Activated naive CD4-positive, alpha-beta T cell treated with anti-CD3 and anti-CD28 coated beads, Interleukin-2, amount 50 U/mL, for 24 hours (primary cell): ENCODE data around the gene NPAT.

Experiments used
- H3K27ac Mint-ChIP-seq: one replicate; pipeline ENCODE4 v1.8.0; 2021; ENCODE audit warnings: mild to moderate bottlenecking, mixed read lengths
- H3K27me3 Mint-ChIP-seq: one replicate; pipeline ENCODE4 v1.8.0; 2021; ENCODE audit warnings: mixed read lengths
- H3K36me3 Mint-ChIP-seq: one replicate; pipeline ENCODE4 v1.8.0; 2021; ENCODE audit warnings: mixed read lengths
- H3K4me1 Mint-ChIP-seq: one replicate; pipeline ENCODE4 v1.8.0; 2021; ENCODE audit warnings: mixed read lengths
- H3K4me3 Mint-ChIP-seq: one replicate; pipeline ENCODE4 v1.8.0; 2021; ENCODE audit warnings: mild to moderate bottlenecking, mixed read lengths
- H3K9me3 Mint-ChIP-seq: one replicate; pipeline ENCODE4 v1.8.0; 2021; ENCODE audit warnings: mixed read lengths

NPAT gene

GRCh38 chr11:108224366-108224765 is 1.9 kb upstream of the NPAT start:
- no peak overlapping the region for H3K4me3 Mint-ChIP-seq
- H3K36me3 Mint-ChIP-seq: peaks cover 9% of the 10 kb centered on the region
- H3K9me3 Mint-ChIP-seq: no peaks in the 10 kb centered on the region
- no peak overlapping the region for H3K27ac Mint-ChIP-seq
- H3K4me1 Mint-ChIP-seq: peaks cover 43% of the 10 kb centered on the region
- H3K27me3 Mint-ChIP-seq: no peaks in the 10 kb centered on the region

- Mint-ChIP-seq H3K4me1 (peaks cover 44% of the 10 kb centered on the region), H3K9me3 (no peaks in the 10 kb centered on the region), H3K27me3 (no peaks in the 10 kb centered on the region), H3K4me3 (no peak overlapping the region), H3K27ac (no peak overlapping the region), H3K36me3 (peaks cover 8% of the 10 kb centered on the region)
Measured at GRCh38 chr11:108223348-108224149, 1.1 kb upstream of the NPAT start.

GRCh38 chr11:108221911-108222573 is 396 bp downstream of the NPAT start:
- Mint-ChIP-seq H3K4me1 (peaks cover 46% of the 10 kb centered on the region), H3K9me3 (no peaks in the 10 kb centered on the region), H3K4me3 (no peak overlapping the region), H3K27me3 (no peaks in the 10 kb centered on the region), H3K36me3 (peaks cover 7% of the 10 kb centered on the region), H3K27ac (no peak overlapping the region)

GRCh38 chr11:108221371-108221770 is 1.1 kb downstream of the NPAT start:
- no peaks in the 10 kb centered on the region for H3K27me3 Mint-ChIP-seq

GRCh38 chr11:108220721-108221336 is 1.6 kb downstream of the NPAT start:
- Mint-ChIP-seq H3K27me3 (no peaks in the 10 kb centered on the region), H3K36me3 (peaks cover 7% of the 10 kb centered on the region), H3K4me1 (peaks cover 49% of the 10 kb centered on the region), H3K27ac (no peak overlapping the region), H3K9me3 (no peaks in the 10 kb centered on the region), H3K4me3 (no peak overlapping the region)

More at GRCh38 chr11:108221371-108221770, 1.1 kb downstream of the NPAT start:
- H3K4me3 Mint-ChIP-seq: no peak overlapping the region
- no peaks in the 10 kb centered on the region for H3K9me3 Mint-ChIP-seq
- peaks cover 47% of the 10 kb centered on the region for H3K4me1 Mint-ChIP-seq
- peaks cover 7% of the 10 kb centered on the region for H3K36me3 Mint-ChIP-seq
- no peak overlapping the region for H3K27ac Mint-ChIP-seq

- Mint-ChIP-seq H3K36me3 (peaks cover 8% of the 10 kb centered on the region), H3K27me3 (no peaks in the 10 kb centered on the region), H3K4me3 (no peak overlapping the region), H3K9me3 (no peaks in the 10 kb centered on the region), H3K27ac (no peak overlapping the region), H3K4me1 (peaks cover 65% of the 10 kb centered on the region)
Measured at GRCh38 chr11:108218912-108219783, 3.3 kb downstream of the NPAT start.

- Mint-ChIP-seq H3K27me3 (no peaks in the 10 kb centered on the region), H3K4me3 (peak overlapping the region; percentile 69), H3K36me3 (peaks cover 9% of the 10 kb centered on the region)
Measured at GRCh38 chr11:108218455-108218854, 4.0 kb downstream of the NPAT start.

GRCh38 chr11:108216988-108217387 is 5.5 kb downstream of the NPAT start:
- peaks cover 82% of the 10 kb centered on the region for H3K4me1 Mint-ChIP-seq
- no peaks in the 10 kb centered on the region for H3K9me3 Mint-ChIP-seq
- H3K4me3 Mint-ChIP-seq: peak overlapping the region; percentile 59
- no peaks in the 10 kb centered on the region for H3K27me3 Mint-ChIP-seq
- H3K27ac Mint-ChIP-seq: peak overlapping the region; percentile 90
- H3K36me3 Mint-ChIP-seq: peaks cover 12% of the 10 kb centered on the region

More at GRCh38 chr11:108218455-108218854, 4.0 kb downstream of the NPAT start:
- Mint-ChIP-seq H3K4me1 (peaks cover 72% of the 10 kb centered on the region), H3K27ac (peak overlapping the region; percentile 89), H3K9me3 (no peaks in the 10 kb centered on the region)

- Mint-ChIP-seq H3K27me3 (no peaks in the 10 kb centered on the region), H3K9me3 (peaks cover 6% of the 10 kb centered on the region), H3K4me3 (peak overlapping the region; percentile 26), H3K36me3 (peaks cover 22% of the 10 kb centered on the region), H3K27ac (peak overlapping the region; percentile 66), H3K4me1 (peaks cover 87% of the 10 kb centered on the region)
Measured at GRCh38 chr11:108213784-108214183, 8.7 kb downstream of the NPAT start.

- peaks cover 6% of the 10 kb centered on the region for H3K9me3 Mint-ChIP-seq
- no peak overlapping the region for H3K4me3 Mint-ChIP-seq
- H3K4me1 Mint-ChIP-seq: peaks cover 68% of the 10 kb centered on the region
- H3K27me3 Mint-ChIP-seq: no peaks in the 10 kb centered on the region
- peak overlapping the region; percentile 51 for H3K27ac Mint-ChIP-seq
- peaks cover 39% of the 10 kb centered on the region for H3K36me3 Mint-ChIP-seq
Measured at GRCh38 chr11:108210441-108210840, 12.0 kb downstream of the NPAT start.

GRCh38 chr11:108207683-108208060 is 14.8 kb downstream of the NPAT start:
- H3K9me3 Mint-ChIP-seq: peaks cover 6% of the 10 kb centered on the region
- peaks cover 55% of the 10 kb centered on the region for H3K36me3 Mint-ChIP-seq
- H3K4me3 Mint-ChIP-seq: no peak overlapping the region
- H3K27me3 Mint-ChIP-seq: no peaks in the 10 kb centered on the region
- no peak overlapping the region for H3K27ac Mint-ChIP-seq
- peaks cover 69% of the 10 kb centered on the region for H3K4me1 Mint-ChIP-seq

- H3K4me3 Mint-ChIP-seq: no peak overlapping the region
- H3K4me1 Mint-ChIP-seq: peaks cover 70% of the 10 kb centered on the region
- peaks cover 53% of the 10 kb centered on the region for H3K36me3 Mint-ChIP-seq
- H3K9me3 Mint-ChIP-seq: peaks cover 6% of the 10 kb centered on the region
- no peaks in the 10 kb centered on the region for H3K27me3 Mint-ChIP-seq
- H3K27ac Mint-ChIP-seq: no peak overlapping the region
Measured at GRCh38 chr11:108206969-108207682, 15.3 kb downstream of the NPAT start.

GRCh38 chr11:108206171-108206570 is 16.3 kb downstream of the NPAT start:
- H3K4me3 Mint-ChIP-seq: no peak overlapping the region
- no peaks in the 10 kb centered on the region for H3K27me3 Mint-ChIP-seq
- peaks cover 6% of the 10 kb centered on the region for H3K9me3 Mint-ChIP-seq
- peaks cover 66% of the 10 kb centered on the region for H3K4me1 Mint-ChIP-seq
- no peak overlapping the region for H3K27ac Mint-ChIP-seq
- H3K36me3 Mint-ChIP-seq: peaks cover 46% of the 10 kb centered on the region

- Mint-ChIP-seq H3K36me3 (peaks cover 38% of the 10 kb centered on the region), H3K9me3 (no peaks in the 10 kb centered on the region), H3K4me3 (no peak overlapping the region), H3K4me1 (peaks cover 66% of the 10 kb centered on the region), H3K27ac (peak overlapping the region; percentile 13), H3K27me3 (no peaks in the 10 kb centered on the region)
Measured at GRCh38 chr11:108204929-108205499, 17.4 kb downstream of the NPAT start.
